Measurements from ENCODE around the gene LTO1. TPM values are rescaled to one million over a fixed set of nuclear protein-coding genes. Genes with fewer than 3 reads are reported as not detected.

Gene LTO1
- total RNA-seq, 1 experiment from 2014 or later: 25.3 TPM

DNA sequence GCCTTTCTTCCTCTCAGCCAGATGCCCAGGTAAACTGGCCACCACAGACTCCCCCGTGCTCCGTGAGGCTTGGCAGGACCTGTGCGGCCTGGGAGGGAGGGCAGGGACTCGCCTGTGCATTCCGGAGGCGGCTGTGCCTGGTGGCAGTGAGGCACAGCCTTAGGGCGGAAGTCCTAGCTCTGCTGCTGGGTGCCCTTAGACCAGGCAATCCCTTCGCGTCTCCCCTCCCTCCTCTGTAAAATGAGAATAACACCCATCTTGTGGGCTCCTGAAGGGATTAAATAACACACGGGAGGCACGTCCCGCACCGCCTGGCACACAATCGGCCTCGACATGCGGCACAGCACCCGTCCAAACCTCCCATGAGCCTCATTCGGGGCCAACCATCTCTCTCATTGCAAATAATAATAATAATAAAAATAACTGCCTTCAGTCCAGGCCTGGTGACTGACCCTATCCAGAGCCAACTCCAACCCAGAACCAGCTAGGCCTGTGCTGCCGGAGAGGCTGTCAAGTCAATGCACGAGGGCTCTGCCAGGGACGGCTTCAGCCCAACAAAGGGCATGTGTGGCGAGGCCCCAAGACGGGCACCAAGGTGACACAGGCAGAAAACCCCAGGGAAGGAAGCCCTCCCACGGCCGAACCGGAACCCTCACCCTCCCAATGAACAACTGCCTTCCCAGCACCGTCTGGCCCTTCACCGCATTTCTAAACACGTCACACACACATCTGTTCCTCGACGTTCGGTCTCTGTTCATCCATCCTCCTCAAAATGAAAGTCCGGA is 8.2 kb downstream of the LTO1 start:
- Histone ChIP-seq H3K4ac (ENCODE audit: low read depth, low read length) (no peak overlapping the region), H2BK120ac (ENCODE audit: low read depth, low read length, poor library complexity, severe bottlenecking) (no peak overlapping the region)

More for the DNA sequence above, 8.2 kb downstream of the LTO1 start:
- Histone ChIP-seq H3K23ac (ENCODE audit: insufficient read length, low read depth, low read length) (no peak overlapping the region), H4K8ac (replicated peaks; ENCODE audit: insufficient read length, low read depth, low read length) (no peak overlapping the region), H2AK5ac (ENCODE audit: insufficient read length, low read length) (no peak overlapping the region), H3K9ac (ENCODE audit: extremely low read depth, insufficient read length, low read length) (no peak overlapping the region), H4K91ac (ENCODE audit: insufficient read length, low read depth, low read length) (no peak overlapping the region), H3K79me2 (ENCODE audit: insufficient read depth, low read length) (no peaks in the 10 kb centered on the region), H3K4me2 (ENCODE audit: insufficient read depth, insufficient read length, low read length) (no peak overlapping the region), H2AFZ (ENCODE audit: low read length) (no peak overlapping the region), H4K20me1 (ENCODE audit: control insufficient read depth, insufficient read depth, insufficient read length) (no peaks in the 10 kb centered on the region), H3K79me1 (ENCODE audit: insufficient read depth, low read depth, low read length, poor library complexity, severe bottlenecking) (no peaks in the 10 kb centered on the region), H2BK5ac (ENCODE audit: insufficient read length, low read length) (no peak overlapping the region), H4K5ac (ENCODE audit: insufficient read length, low read depth, low read length) (no peak overlapping the region), H3K9me3 (ENCODE audit: control insufficient read depth, low read depth, low read length) (no peaks in the 10 kb centered on the region), H3K14ac (ENCODE audit: insufficient read depth, low read length) (no peak overlapping the region), H2BK20ac (ENCODE audit: low read depth, low read length, poor library complexity, severe bottlenecking) (no peak overlapping the region), H3K27ac (ENCODE audit: insufficient read length, low read depth, low read length) (no peak overlapping the region), H3K56ac (ENCODE audit: insufficient read length, low read depth, low read length) (no peak overlapping the region), H3K18ac (ENCODE audit: insufficient read length, low read depth, low read length) (no peak overlapping the region), H3T11ph (ENCODE audit: low read length) (no peak overlapping the region), H3K27me3 (ENCODE audit: insufficient read depth, low read length) (no peaks in the 10 kb centered on the region), H2BK15ac (ENCODE audit: low read depth, low read length) (no peak overlapping the region), H3K4me1 (ENCODE audit: insufficient read depth, low read length) (no peaks in the 10 kb centered on the region), H3K23me2 (ENCODE audit: insufficient read length, low read depth, low read length, poor library complexity, severe bottlenecking) (no peaks in the 10 kb centered on the region), H2BK12ac (ENCODE audit: insufficient read length, low read depth, low read length) (no peak overlapping the region)
- 100% methylated on average over 4 of the region's 33 CpGs for WGBS (ENCODE audit: extremely low coverage, insufficient read length, low lambda C conversion rate)
- Mint-ChIP-seq H3K27ac (no peak overlapping the region), H3K4me1 (peaks cover 14 to 22% of the 10 kb centered on the region in 2 experiments), H3K9me3 (no peaks in the 10 kb centered on the region), H3K36me3 (ENCODE audit: insufficient read depth in 1 of 3, low read depth in 3 of 3) (peaks cover 16 to 55% (median 46%) of the 10 kb centered on the region in 3 experiments; a peak in 6 of 7 replicates), H3K4me3 (no peak overlapping the region), H3K27me3 (ENCODE audit: low read depth) (no peaks in the 10 kb centered on the region)
- TF ChIP-seq CTCF (conservative IDR thresholded peaks at IDR 0.05): no peak
- DNase-seq: no peak
